ENCODE results near the gene SSNA1. TPM values are rescaled to one million over a fixed set of nuclear protein-coding genes. Genes with fewer than 3 reads are reported as not detected.

Gene SSNA1
- total and polyA plus RNA-seq, 2 experiments from 2014 or later, result 82.2 to 128 TPM

GRCh38 chr9:137171149-137171900 is 17.2 kb upstream of the SSNA1 start:
- H3K9me3 ChIP-seq (ENCODE audit: low read depth), result no peaks in the 10 kb centered on the region
- no peak overlapping the region for H2AFZ ChIP-seq
- H3K79me2 ChIP-seq, result no peaks in the 10 kb centered on the region
- H3K4me3 ChIP-seq, result no peak overlapping the region
- H3K4me2 ChIP-seq, result no peak overlapping the region
- no peaks in the 10 kb centered on the region for H3K9me2 ChIP-seq (replicated peaks; ENCODE audit: insufficient read depth)
- no peak for DNase-seq (ENCODE audit: low spot score)
- no peaks in the 10 kb centered on the region for H4K20me1 ChIP-seq (ENCODE audit: insufficient read depth, poor library complexity, severe bottlenecking)
- H3K4me1 ChIP-seq (ENCODE audit: insufficient read depth), result peaks cover 17% of the 10 kb centered on the region
- H3K36me3 ChIP-seq (replicated peaks; ENCODE audit: insufficient read depth, low read depth), result no peaks in the 10 kb centered on the region
- H3K27ac ChIP-seq, result no peak overlapping the region
- WGBS (ENCODE audit: low lambda C conversion rate, missing lambda C conversion rate), result 86% methylated on average over 21 of the region's 22 CpGs
- peaks cover 50% of the 10 kb centered on the region for H3K27me3 ChIP-seq
- no peak for TF ChIP-seq EZH2 (IDR thresholded peaks at IDR 0.05; ENCODE audit: borderline replicate concordance)
- no peak for TF ChIP-seq CTCF (IDR thresholded peaks at IDR 0.05; ENCODE audit: poor library complexity)
- TF ChIP-seq EZH2phosphoT487 (IDR thresholded peaks at IDR 0.05; ENCODE audit: low read depth, severe bottlenecking, unreplicated experiment), result no peak

- 85% methylated on average over 19 of the region's 21 CpGs for WGBS (ENCODE audit: low lambda C conversion rate, missing lambda C conversion rate)
- DNase-seq (ENCODE audit: low spot score), result no peak
- Histone ChIP-seq H3K4me3 (no peak overlapping the region), H2AFZ (no peak overlapping the region), H3K4me2 (no peak overlapping the region), H3K9me3 (ENCODE audit: low read depth) (no peaks in the 10 kb centered on the region), H3K79me2 (no peaks in the 10 kb centered on the region), H3K4me1 (ENCODE audit: insufficient read depth) (peaks cover 12% of the 10 kb centered on the region), H3K27ac (no peak overlapping the region), H3K27me3 (peaks cover 32% of the 10 kb centered on the region), H3K36me3 (replicated peaks; ENCODE audit: insufficient read depth, low read depth) (no peaks in the 10 kb centered on the region), H4K20me1 (ENCODE audit: insufficient read depth, poor library complexity, severe bottlenecking) (no peaks in the 10 kb centered on the region), H3K9me2 (replicated peaks; ENCODE audit: insufficient read depth) (no peaks in the 10 kb centered on the region)
- TF ChIP-seq EZH2phosphoT487 (IDR thresholded peaks at IDR 0.05; ENCODE audit: low read depth, severe bottlenecking, unreplicated experiment) (no peak), CTCF (IDR thresholded peaks at IDR 0.05; ENCODE audit: poor library complexity) (no peak), EZH2 (IDR thresholded peaks at IDR 0.05; ENCODE audit: borderline replicate concordance) (no peak)
Observed at GRCh38 chr9:137172901-137173795, 15.3 kb upstream of the SSNA1 start.

GRCh38 chr9:137173796-137174664 is 14.4 kb upstream of the SSNA1 start:
- Histone ChIP-seq H2AFZ (no peak overlapping the region), H4K20me1 (ENCODE audit: insufficient read depth, poor library complexity, severe bottlenecking) (no peaks in the 10 kb centered on the region), H3K9me2 (replicated peaks; ENCODE audit: insufficient read depth) (no peaks in the 10 kb centered on the region), H3K27ac (no peak overlapping the region), H3K4me1 (ENCODE audit: insufficient read depth) (peaks cover 7% of the 10 kb centered on the region), H3K79me2 (no peaks in the 10 kb centered on the region), H3K27me3 (peaks cover 27% of the 10 kb centered on the region), H3K36me3 (replicated peaks; ENCODE audit: insufficient read depth, low read depth) (no peaks in the 10 kb centered on the region), H3K9me3 (ENCODE audit: low read depth) (no peaks in the 10 kb centered on the region), H3K4me2 (no peak overlapping the region), H3K4me3 (no peak overlapping the region)
- 88% methylated on average over 45 of the region's 45 CpGs for WGBS (ENCODE audit: low lambda C conversion rate, missing lambda C conversion rate)
- TF ChIP-seq CTCF (IDR thresholded peaks at IDR 0.05; ENCODE audit: poor library complexity), result no peak
- TF ChIP-seq EZH2 (IDR thresholded peaks at IDR 0.05; ENCODE audit: borderline replicate concordance), result no peak
- no peak for TF ChIP-seq EZH2phosphoT487 (IDR thresholded peaks at IDR 0.05; ENCODE audit: low read depth, severe bottlenecking, unreplicated experiment)
- no peak for DNase-seq (ENCODE audit: low spot score)

All from hepatocyte (in vitro differentiated cells).